Stimulated activated CD4-positive, alpha-beta T cell treated with anti-CD3 and anti-CD28 coated beads, Interleukin-2, amount 100 ng/mL, for 24 hours (primary cell): ENCODE data around the gene PHF20.
A peak's percentile ranks its signal among the peaks of the same experiment; 100 is the strongest.
"Not testable (repeated sequence)": the region's sequence is repeated elsewhere in the genome, so short reads cannot be mapped to it uniquely, and the experiment has no call there.

Experiments
- DNase-seq, 2 donors: peaks; one replicate each; pipeline ENCODE4 v3.0.0-alpha.2; 2020

The PHF20 gene

GRCh38 chr20:35771689-35772562 is at the start of gene PHF20:
Gene PHF20, plus strand, starts transcription at chr20:35772015. Its CDS starts 29,508 bp downstream, at chr20:35801523.
- DNase-seq, result peak; percentile 100

- not testable (repeated sequence) for DNase-seq
These were observed 48.6 kb upstream of the PHF20 start for GRCh38 chr20:35723275-35723639.

- DNase-seq, result not testable (repeated sequence)
These were observed 48.0 kb upstream of the PHF20 start for GRCh38 chr20:35723652-35724320.

- DNase-seq, result no peak
These were observed 47.2 kb upstream of the PHF20 start for GRCh38 chr20:35724321-35725230.

- DNase-seq, result no peak
These were observed 44.7 kb upstream of the PHF20 start for GRCh38 chr20:35726842-35727711.

GRCh38 chr20:35729283-35729807 is 42.5 kb upstream of the PHF20 start:
- no peak for DNase-seq

- no peak for DNase-seq
These were observed 41.8 kb upstream of the PHF20 start for GRCh38 chr20:35729836-35730582.

GRCh38 chr20:35730583-35731468 is 41.0 kb upstream of the PHF20 start:
- DNase-seq, result no peak

GRCh38 chr20:35731469-35731788 is 40.4 kb upstream of the PHF20 start:
- DNase-seq, result no peak

GRCh38 chr20:35731862-35732643 is 39.8 kb upstream of the PHF20 start:
- no peak for DNase-seq

GRCh38 chr20:35732644-35732982 is 39.2 kb upstream of the PHF20 start:
- no peak for DNase-seq

GRCh38 chr20:35734374-35734773 is 37.4 kb upstream of the PHF20 start:
- DNase-seq, result no peak

- DNase-seq, result no peak
These were observed 36.8 kb upstream of the PHF20 start for GRCh38 chr20:35734777-35735649.

GRCh38 chr20:35735826-35736470 is 35.9 kb upstream of the PHF20 start:
- no peak for DNase-seq

GRCh38 chr20:35737865-35738333 is 33.9 kb upstream of the PHF20 start:
- no peak for DNase-seq

- DNase-seq, result no peak
These were observed 33.2 kb upstream of the PHF20 start for GRCh38 chr20:35738410-35739179.
